Measurements from ENCODE around the gene CLDN1. TPM values are rescaled to one million over a fixed set of nuclear protein-coding genes. Genes with fewer than 3 reads are reported as not detected.
A peak's percentile ranks its signal among the peaks of the same experiment; 100 is the strongest.

CLDN1 gene
- total RNA-seq, 1 donor from 2014 or later, result 17.7 TPM

DNA sequence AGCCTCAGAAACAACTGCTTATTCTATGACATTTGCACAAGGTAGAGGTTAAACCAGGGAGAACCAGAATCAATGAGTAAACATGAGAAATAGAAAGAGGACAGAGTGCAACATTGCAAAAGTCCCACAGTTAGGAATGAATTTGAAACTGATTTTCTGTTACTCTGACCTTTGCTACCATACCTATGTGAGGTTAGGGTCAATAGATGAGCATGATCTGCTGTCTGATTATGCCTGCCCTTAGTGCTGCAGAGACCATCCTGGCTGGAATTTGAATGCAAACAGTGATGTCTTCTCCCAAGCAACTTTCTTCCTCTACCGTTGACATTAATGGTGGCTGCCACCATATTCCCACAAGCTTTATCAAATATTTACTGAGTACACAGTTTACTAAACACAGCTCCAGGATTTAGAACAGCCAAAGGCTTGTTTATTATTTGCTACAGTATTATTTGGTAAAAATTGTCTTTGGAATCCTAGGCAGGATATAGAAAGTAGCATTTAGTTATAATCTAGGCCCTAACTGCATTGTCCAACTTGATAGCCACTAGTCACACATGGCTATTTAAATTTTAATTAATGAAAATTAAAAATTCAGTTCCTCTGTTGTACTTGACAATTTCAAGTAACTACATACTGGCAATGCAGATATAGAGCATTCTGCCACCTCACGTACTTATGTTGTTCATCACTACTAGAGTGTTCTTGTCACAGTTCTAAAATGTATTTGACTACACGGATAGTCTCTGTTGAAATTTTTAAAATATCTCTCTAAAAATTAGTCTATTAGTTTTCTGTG is 8.9 kb upstream of the CLDN1 start:
- DNase-seq, result no peak

GRCh38 chr3:190326930-190327329 is 4.7 kb upstream of the CLDN1 start:
- peak; percentile 78 for DNase-seq

DNA sequence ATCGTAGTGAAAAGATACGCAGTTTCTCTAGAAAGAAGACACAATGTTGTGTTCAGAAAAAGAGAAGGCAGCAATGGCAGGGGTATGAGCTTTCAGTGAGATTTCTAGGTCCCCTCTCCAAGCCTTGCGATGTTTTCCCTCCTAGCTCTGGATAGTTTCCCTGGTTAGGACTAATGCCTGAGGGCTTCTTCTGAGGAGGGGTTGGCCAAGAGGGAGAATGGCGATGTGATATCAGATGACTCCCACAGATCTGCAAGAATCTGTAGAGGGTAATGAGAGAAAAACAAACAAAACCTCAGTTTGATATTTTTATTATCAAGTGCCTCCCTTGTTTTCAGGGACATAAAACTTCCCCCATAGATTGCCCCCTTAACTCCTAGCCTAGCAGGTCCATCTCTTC is 4.1 kb upstream of the CLDN1 start:
- DNase-seq, result no peak

DNA sequence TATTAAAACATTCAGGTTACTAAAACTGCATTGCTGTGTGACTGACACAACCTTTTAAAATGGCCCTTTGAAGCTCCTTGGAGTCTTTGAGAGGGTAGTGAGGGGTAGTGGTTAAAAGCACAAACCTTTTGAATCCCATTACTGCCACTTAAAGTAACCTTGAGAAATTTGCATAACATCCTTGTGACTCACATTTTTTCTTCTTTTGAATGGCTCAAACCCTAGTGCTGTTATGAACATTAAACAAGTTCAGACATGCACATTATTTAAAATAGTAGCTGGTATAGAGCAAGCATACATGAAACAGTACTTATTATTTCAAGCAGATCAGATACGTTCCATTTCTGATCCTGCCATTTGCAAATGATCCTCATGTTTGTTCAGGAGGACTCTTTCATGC is 3.7 kb upstream of the CLDN1 start:
- no peak for DNase-seq

DNA sequence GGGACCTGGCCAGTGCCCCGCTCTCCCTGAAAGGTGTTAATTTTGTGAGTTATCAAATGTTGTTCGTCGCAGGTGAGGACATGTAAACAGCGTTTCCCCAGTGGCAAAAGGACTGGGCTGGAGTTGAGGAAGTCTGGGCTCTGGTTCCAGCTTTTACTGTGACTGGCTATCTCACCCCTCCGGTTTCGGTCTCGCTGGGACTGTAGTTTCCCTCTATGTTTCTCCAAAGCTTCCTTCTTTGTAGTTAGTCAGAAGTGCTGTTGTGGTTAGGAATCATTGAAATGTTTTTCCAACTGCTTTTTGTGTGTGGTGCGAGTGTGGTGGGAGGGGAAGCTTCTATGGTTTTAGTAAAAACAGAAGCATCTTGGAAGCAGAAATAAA is 990 bp upstream of the CLDN1 start:
- DNase-seq, result peak; percentile 7

DNA sequence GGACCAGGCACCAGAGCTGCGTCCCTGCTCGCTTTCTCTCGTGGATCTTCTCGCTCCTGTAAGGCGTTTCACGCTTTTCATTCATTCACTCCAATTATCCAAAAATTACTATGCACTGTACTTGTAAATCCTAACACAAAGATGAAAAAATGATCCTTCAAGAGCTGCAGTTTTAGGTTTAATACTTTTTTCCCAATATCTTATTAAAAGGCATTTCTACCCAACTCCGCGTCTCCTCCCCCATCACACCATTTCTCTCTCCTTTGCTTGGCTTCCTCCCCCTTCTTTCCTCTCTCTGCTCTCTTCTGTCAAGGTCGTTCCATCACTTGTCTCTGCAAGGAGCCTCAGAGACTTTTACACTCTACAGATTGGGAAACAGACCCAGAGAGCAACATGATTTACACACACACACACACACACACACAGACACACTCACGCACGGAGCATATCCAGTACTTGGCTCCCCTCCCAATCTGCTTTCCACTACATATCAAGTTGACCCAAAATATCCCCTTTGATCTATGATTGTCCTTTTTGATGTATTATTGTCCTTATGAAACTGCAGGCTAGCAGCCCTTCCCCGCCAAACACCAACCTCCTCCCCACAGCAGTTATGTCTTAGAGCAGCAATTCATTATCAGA is 479 bp upstream of the CLDN1 start:
- peak; percentile 6 for DNase-seq

DNA sequence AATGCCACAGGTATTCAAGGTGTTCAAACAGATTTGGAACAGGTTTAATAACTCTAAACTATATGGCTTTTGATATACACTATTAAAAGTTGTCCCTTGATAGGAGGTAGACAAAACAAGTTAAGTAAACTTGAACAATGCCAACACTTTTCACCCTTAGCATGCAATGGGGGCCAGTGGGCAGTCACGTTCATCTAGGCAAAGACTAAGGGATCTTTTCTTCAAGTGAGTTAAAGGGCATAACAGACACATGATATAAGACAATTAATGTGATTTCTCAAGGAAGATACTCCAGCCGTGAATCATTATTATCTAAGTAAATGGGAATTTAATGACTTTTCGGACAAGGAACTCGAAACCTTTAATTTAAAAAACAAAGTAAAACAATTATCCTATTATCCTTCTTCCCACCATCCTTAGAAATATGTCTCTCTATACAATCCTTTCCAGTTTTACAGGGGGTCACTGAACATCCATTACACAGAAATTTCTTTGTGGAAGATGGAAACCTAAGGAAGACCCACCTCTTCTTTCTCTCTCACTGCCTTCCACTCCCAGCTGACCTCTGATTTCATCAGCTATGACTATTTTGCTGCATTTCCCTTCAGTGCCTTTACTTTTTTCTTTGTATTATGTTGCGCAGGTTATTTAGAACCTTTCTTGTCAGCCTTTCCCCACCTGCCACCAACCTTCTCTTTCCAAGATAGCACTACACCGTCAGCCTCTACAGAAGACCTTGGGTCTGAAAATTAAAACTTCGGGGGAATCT is 1.5 kb downstream of the CLDN1 start:
- DNase-seq, result no peak

DNA sequence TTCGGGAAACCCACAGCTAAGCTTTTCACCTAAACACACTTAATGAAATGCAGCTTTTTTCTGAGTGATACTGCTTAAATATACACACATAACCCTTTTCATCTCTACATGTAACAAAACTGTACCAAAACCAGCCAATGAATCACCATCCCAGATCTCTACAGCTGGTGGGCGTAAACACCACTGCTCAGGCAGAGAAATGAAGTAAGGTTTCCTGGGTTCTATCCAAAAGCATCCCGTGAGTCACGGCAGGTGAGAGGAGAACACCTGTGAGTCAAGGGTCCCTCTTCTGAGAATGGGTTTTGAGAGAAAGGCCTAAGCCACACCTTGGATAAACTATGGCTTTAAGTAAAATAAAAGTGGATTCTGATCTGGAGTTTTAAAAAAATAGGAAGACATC is 2.6 kb downstream of the CLDN1 start:
- no peak for DNase-seq

GRCh38 chr3:190318666-190319065 is 3.6 kb downstream of the CLDN1 start:
- DNase-seq, result no peak

DNA sequence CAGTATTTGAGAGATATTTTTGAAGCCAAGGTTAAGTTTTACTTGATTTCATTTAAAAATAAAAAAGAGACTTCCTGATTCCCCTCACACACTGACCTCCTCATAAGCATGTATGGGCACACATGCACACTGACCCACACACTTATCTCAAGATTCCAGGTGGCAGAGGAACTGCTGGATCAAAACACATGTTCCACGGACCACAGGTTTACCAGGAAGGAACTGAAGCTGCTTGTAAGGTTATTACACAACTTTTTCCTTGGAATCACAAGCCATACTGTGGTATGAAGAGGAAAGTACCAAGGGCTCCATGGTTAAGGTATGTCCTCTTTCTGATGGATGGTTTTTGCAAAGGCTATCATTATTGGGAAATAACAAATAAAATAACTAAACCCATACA is 7.5 kb downstream of the CLDN1 start:
- DNase-seq, result no peak

DNA sequence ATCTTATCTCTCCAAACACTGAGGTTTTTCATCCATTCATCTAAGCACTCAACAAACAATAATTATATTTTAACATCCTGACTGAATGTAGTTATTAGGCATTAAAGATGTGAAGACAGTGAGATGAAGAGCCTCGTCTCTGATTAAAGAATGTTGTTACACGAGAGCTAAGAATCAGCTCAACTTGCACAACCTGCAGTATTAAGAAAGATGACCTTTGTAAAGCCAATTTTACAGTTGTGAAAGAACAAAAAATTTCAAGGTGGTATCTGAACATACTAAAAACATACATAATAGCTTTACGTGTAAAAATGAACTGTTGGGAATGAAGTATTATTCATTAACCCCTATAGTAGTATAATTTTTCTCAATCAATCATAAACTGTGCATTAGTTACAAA is 12.8 kb downstream of the CLDN1 start:
- no peak for DNase-seq

GRCh38 chr3:190308154-190308553 is 14.1 kb downstream of the CLDN1 start:
- DNase-seq, result no peak

- no peak for DNase-seq
These were observed 15.1 kb downstream of the CLDN1 start for GRCh38 chr3:190307164-190307545.

- DNase-seq, result peak; percentile 46
These were observed 15.6 kb downstream of the CLDN1 start for GRCh38 chr3:190306513-190307163.

DNA sequence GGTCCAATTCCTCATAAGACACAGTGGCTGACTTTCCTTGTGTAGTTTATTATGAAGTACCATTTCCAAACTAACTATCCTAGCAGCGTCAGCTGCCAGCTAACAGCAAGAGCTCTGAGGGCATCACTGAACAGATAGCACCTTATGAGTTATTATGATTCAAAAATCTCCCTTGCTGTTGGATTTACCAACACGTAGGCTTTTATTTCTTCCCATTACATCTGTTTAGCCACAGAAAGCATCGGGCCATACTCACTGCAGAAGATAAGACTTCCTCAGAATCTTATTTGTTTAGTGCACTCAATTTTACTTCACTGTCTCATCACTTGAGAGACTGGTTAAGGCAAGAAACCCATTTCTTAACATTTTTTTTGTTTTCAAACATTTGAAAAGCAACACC is 16.2 kb downstream of the CLDN1 start:
- DNase-seq, result no peak

DNA sequence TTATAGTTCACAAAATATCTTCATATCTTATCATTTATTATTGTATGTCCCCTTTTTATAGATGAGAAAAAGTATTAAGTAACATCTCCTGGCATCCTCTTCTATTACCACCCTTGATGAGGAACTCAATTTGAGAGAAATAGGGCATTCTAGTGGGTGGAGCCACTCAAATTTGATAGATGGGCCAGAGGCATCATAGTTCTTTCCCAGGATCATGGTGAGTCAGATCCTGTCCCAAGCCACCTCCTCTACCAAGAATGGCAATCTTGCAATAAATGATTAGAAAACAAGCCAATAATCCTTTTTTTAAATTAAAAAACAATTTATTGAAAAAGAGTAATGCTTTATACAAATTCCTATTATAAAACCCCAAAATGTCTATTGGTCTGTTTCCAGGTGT is 16.8 kb downstream of the CLDN1 start:
- no peak for DNase-seq

- no peak for DNase-seq
These were observed 18.4 kb downstream of the CLDN1 start for GRCh38 chr3:190303884-190304283.

DNA sequence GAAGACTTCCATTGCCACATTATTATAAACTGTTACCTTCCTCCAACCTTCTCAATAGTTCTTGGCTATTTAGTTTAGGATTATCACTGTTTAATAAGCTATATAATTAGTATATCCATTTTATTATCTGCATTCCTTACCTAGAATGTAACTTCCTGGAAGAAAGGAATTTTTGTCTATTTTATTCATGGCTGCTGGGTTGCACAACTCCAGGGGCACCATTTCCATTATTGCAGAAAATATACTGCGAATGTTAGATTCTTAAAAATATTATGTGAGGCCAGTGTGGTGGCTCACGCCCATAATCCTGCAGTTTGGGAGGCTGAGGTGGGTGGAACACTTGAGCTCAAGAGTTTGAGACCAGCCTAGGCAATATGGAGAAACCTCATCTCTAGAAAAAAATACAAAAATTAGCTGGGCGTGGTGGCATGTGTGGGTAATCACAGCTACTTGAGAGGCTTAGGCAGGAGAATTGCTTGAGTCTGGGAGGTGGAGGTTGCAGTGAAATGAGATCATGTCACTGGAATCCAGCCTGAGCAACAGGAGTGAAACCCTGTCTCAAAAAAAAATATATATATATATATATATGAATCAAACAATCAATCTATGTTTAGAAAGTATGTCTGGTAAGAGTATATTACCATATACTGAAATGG is 19.9 kb downstream of the CLDN1 start:
- no peak for DNase-seq

- DNase-seq, result no peak
These were observed 20.7 kb downstream of the CLDN1 start for GRCh38 chr3:190301591-190301990.

DNA sequence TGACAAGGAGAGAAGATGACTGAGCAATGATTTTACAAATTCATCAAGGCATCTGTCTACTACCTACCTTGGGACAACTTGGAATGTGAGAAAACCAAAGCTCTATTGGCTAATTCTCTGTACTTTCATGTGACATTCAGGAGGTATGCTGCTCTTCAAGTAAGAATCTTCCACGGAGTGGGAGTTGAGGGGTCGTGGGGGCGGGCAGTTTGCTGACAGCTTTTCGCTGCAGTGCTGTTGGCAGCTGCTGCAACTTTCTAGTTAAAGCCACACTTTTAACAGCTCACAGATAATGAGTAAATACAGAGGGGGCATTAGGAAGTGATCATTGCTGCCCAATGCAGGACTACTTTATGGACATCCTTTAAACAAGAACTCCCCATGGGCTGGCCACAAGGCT is 22.3 kb downstream of the CLDN1 start:
- no peak for DNase-seq

- DNase-seq, result no peak
These were observed 28.2 kb downstream of the CLDN1 start for GRCh38 chr3:190294030-190294429.

- no peak for DNase-seq
These were observed 28.6 kb downstream of the CLDN1 start for GRCh38 chr3:190293621-190294020.
